Activated CD4-positive, alpha-beta T cell treated with anti-CD3 and anti-CD28 coated beads, Interleukin-2, amount 50 U/mL, for 48 hours (primary cell): ENCODE measurements around the gene RBM33.

Experiments used
- DNase-seq, 2 experiments: peaks; one replicate each; pipeline ENCODE4 v3.0.0-alpha.2; 2020

Gene RBM33

DNA sequence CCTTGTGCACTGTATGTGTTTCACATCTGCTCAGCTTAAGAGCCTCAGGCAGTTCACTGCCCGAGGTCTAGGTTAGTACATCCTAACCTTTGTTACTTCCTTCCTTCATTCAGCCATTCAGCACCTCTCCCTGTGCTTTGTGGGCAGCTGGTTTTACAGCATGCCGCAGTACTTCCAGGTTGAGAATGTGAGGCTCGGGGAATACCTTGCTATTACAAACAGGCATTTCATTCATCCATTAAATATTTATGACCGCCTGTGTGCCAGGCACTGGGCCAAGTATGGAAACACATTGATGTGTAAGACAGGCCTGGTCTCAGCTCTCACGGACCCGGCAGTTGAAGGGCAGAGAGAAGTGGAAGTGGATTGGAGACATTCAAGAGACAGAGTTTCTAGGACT is 85.4 kb downstream of the RBM33 start:
- DNase-seq: no peak

DNA sequence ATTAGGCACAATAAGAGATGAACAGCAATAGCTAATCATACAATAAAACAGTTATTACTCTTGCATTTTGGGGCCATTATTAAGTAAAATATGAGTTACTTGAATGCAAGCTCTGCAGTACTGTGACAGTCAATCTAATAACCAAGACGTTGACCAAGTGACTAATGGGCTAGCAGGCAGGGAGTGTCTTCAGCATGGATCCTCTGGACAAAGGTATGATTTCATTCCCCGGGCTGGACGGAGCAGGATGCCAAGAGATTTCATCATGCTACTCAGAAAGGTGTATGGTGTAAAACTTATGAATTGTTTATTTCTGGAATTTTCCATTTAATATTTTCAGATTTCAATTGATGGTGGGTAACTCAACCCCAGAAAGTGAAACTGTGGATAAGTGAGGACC is 86.9 kb downstream of the RBM33 start:
- no peak for DNase-seq

DNA sequence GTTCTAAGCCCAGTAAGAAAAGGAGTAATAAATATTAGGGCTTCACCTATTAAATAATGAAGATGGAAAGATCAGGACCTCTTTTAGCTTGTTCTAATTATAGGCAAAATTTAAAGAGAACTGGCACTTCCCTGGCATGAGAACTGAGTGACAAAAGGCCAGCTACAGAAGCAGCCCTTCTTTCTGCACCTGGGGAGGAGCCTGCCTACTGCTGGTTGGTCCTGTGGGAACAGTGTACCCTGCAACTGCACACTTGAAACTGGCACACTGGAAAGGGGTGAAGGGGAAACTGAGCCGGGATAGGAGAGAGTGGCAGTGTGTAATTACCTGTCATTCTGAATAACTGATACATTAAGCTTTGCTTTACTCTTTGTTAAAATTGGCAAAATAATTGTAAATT is 87.4 kb downstream of the RBM33 start:
- DNase-seq: no peak

DNA sequence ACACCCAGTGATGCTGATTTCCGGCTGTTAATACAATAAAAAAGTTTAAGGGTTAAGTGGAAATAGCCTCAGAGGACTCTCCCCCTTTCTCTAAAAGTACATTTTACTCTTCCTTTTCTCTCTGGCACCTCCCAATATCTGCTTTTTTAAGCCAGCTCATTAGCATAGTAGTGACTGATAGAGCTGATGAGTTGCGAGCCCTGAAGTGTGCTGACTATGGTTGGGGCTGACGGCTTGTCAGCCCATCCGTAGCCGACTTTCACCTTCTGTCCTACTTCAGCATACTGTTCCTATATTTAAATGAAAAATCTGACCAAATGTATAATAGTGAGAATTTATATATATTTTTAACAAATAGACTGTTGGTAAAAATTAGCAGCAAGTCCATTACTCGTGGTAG is 87.8 kb downstream of the RBM33 start:
- no peak for DNase-seq

DNA sequence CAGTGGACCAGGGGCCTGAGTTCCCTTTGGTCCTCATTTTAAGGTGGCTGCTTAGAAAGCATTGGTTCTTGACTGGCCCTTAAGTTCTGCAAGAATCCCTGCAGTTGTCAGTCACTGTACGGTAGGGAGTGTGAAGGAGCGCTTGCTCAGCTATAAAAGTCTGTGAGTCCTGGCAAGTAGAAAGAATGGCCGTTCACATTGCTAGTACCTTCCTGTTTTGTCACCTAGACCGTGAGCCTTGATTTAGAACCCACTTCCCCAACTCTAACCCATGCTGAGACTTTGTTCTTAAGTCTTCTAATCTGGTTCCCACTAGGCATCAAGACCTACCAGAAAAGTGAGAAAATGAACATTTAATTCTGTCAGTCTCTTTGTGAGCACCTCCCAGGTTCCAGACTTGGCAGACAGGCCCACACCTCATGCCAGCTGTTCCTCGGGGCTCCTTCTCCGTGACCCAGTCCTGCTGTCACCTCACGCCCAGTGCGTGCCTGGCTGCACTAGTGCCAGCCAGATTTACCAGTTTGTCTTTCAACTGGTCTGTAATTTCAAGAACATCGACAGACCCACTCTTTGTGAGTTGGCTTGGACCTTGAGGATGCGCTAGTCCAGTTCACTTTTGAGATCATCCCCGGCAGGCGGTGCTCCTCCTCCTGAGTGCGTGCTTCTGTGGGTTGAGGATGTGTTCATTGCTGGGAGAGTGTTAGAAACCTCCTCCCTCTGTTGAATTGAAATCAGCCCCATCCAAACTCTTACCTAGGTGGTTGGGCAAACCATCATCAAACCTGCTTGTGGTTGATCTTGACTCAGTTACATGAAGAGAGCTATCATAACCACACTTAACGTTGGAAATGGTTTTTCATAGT is 89.4 kb downstream of the RBM33 start:
- peak; percentile 37 to 53 for DNase-seq

DNA sequence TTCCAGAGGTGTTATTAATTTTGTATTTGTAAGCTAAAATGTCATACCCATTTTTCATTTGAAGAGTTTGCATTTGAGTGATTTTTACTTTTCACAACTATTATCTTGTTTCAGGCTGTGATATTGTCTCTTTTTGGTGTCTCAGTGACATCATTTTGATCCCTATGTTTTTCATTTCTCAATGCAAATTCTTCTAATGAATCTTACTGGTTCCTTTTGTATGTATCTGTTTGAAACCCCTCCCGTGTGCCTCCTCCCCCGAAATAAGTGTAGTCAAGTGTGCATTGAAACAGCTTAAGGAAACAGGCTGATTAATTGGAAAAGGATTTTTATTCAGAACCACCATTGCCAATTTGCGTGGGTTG is 90.0 kb downstream of the RBM33 start:
- peak; percentile 17 to 42 for DNase-seq

DNA sequence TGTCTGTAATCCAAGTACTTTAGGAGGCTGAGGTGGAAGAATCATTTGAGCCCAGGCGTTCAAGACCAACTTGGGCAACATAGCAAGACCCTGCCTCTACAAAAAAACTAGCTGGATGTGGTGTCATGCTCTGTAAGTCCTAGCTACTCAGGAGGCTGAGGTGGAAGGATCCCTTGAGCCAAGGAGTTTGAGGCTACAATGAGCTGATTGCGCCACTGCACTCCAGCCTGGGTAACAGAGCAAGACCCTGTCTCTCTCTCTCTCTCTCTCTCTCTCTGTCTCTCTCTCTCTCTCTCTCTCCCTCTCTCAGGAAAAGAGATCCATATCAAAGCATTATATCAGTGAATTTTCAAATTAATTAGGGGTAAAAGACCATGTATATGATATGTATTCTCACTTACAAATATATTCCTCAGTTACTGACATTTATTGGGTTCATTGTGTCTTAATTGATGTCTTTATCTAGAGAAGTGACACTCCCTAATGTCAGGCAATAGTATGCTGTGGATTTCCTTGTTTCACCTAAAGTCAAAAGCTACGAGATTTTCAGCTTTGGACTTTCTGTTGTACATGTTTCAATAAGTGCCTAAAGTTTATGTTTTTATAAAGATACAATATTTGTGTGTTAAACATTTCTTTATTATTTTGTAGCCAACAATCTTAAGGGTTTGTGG is 91.1 kb downstream of the RBM33 start:
- no peak for DNase-seq

DNA sequence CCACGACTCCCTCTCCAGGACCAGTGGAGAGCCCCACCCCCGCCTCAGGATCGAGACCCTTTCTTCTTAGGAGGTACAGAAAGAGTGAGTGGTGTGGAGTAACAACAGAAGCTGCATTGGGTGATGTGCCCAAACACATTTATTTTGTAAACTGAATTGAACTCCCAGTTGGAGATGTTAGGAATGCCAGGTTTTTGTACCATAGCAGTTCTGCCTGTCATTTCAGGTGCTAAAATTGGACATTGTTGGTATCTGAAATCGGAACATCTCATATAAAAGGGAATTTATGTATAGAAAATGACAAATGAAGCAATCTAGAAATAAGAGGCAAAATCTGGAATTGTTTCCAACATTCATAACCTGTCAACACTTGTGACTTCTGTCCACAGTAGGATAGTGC is 93.1 kb downstream of the RBM33 start:
- no peak for DNase-seq

DNA sequence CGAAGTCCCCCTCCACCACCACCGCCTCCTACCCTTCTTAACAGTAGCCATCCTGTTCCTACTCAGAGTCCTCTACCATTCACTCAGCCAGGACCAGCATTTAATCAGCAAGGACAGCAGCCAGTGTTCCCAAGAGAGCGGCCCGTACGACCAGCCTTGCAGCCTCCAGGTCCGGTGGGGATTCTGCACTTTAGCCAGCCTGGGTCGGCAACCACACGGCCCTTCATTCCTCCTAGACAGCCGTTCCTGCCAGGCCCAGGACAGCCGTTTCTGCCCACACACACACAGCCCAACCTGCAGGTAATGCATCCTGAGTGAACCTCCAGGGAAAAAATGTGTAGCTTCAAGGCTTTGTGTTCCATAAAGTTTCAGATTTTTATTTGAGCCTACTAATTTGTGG is 93.6 kb downstream of the RBM33 start:
- DNase-seq: no peak

DNA sequence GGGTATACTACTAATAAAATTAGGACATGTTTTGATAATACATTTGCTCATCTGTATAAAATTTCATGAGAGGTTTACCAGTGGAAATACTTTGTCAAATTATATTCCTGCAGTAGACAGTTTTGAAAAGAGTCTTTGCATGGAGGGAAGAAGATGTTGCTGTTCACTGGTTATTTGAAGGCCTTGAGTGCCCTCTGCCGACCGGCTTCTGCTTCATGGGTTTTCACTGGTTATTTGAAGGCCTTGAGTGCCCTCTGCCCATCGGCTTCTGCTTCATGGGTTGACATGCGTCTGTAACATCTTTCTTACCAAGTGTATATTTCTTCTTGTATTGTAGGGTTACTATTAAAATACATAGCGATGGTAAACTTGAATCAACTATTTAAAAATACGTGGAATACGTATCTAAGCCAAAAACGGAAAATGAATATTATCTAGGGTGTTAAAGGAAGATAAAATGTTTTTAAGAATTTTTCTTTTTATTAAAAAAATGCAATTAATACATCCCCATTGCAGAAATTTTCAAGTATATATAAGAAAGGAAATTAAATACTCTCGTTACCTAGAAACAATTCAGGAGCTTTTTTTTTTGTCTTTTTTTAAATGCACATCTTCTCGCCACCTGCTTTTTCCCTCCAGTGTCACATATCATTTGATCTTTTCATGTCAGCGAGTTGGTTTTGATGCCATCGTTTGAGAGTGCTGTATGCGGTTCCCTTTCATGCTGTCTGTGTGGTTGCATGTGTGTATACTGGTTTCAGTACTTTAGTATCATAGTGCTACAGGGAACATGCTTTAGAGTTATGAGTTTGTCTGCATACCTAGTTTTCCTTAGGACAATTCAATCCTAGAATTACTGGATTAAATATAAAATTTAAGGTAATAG is 94.4 kb downstream of the RBM33 start:
- DNase-seq: peak; percentile 73 to 81

DNA sequence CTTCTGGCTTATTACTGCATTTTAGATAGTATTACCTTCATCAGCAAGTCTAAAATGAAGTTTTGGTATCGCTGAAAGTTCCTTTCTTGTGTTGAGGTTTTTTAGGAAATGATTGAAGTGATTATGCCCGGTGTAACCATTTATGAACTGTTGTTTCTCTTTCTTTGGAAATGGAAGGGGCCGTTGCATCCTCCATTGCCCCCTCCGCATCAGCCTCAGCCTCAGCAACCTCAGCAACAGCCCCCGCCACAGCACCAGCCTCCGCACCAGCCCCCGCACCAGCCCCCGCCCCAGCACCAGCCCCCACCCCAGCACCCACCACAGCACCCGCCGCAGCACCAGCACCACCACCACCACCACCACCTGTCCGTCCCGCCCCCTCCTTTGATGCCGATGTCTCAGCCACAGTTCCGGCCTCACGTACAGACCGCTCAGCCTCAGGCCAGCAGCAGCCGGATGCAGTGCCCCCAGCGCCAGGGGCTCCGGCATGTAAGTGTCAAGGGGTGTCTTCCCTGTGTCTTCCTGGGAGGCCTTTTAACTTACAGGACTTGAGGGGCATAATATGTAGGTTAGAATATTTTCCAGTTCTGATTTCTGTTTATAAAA is 95.2 kb downstream of the RBM33 start:
- DNase-seq: peak in 1 of 2 experiments; percentile 30

DNA sequence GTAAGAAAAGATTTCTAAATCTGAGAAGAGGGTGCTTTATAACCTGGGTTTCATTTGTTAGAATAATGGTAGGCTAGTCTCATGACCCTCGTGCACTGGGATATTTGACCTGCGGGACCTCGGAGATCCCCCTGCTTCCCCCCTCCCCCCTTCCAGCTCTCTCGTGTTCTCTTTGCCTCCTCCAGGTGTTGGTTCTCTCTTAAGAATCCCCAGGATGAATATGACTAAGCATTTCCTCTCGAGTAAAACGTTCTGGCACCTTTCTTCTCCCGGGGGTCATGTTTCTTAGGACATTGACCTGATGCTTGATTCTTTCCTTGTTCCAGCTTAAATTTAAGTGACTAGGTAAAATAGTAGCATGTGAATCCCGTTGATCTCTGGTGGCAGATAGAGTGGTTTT is 96.6 kb downstream of the RBM33 start:
- DNase-seq: no peak

DNA sequence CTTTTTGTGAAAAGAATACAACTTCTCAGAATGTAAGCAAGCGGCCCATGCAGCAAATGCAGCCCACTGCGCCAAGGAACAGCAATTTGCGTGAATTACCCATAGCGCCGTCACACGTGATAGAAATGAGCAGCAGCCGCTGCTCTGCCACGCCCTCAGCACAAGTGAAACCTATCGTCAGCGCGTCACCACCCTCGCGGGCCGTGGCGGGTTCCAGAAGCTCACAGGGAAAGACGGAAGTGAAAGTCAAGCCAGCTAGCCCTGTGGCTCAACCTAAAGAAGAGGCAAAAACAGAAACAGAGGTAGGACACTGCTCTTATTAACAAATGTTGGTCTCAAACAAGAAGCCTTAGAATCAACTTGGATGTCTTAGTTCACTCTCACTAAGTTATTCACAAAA is 97.3 kb downstream of the RBM33 start:
- peak in 1 of 2 experiments; percentile 31 for DNase-seq

DNA sequence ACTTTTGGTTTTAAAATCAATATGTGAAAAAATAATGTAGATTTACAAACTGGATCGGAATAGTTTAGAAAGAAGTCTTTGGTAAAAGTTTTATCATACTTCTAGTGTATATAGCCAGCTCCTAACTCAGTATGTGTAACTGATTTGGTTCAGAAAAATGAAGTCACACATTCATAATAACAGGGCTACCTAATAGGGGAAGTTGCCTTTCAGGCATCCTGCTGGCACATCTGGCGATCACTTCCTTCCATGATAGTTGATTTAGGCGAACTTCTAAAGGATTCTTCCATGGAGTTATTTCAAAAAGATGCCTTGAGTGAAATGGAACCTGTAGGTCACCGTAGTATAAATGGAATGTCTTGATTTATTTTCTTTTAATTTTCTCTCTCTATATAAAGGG is 98.7 kb downstream of the RBM33 start:
- DNase-seq: no peak

DNA sequence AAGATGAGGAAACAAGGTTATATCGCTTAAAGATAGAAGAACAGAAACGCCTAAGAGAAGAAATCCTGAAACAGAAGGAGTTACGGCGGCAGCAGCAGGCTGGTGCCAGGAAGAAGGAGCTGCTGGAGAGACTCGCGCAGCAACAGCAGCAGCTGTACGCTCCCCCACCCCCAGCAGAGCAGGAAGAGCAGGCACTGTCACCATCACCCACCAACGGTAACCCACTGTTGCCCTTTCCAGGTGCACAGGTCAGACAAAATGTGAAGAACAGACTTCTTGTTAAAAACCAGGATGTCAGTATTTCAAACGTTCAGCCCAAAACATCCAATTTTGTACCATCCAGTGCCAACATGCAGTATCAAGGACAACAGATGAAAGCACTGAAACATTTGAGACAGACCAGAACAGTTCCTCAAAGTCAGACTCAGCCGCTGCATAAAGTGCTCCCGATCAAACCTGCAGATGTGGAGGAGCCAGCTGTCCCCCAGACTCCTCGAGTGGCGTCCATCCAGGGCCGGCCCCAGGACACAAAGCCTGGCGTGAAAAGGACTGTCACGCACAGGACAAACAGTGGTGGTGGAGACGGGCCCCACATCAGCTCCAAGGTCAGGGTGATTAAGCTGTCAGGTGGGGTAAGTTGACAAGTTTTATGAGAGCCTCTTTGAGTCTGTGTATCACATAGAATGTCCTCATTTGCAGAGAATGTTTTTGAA is 100.7 kb downstream of the RBM33 start:
- no peak for DNase-seq

DNA sequence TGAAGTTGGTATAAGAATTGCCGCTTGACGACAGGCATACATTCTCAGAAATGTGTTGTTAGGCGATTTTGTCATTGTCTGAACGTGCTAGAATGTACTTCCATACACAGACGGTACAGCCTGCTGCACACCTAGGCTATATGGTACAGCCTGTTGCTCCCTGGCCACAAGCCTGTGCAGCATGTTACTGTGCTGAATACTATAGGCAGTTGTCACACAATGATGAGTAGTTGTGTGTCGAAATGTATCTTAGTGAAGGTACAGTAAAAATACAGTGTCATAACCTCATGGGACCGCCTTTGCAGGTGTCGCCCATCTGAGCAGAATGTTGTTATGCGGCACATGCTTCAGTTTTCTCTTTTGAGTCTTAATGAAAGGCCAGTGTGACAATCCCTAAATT is 101.3 kb downstream of the RBM33 start:
- DNase-seq: no peak

DNA sequence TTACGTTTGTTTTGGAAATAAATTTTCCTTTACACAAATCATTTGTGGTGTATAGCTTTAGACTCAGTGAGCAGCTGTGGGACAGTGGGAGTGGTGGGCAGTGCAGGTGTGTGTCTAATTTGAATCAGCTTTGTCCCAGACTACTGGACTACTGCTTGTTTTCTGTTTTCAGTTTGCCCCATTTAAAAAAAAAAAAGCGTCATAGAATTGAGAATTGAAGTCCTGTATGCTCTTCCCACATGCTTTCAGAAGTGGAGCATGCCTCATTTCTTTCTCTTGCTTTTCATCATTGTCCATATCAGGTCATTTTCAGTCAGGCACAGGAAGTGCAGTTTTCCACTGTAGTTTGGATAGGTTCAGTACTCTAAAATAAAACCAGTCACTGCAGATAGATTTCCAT is 101.7 kb downstream of the RBM33 start:
- peak; percentile 28 to 33 for DNase-seq

DNA sequence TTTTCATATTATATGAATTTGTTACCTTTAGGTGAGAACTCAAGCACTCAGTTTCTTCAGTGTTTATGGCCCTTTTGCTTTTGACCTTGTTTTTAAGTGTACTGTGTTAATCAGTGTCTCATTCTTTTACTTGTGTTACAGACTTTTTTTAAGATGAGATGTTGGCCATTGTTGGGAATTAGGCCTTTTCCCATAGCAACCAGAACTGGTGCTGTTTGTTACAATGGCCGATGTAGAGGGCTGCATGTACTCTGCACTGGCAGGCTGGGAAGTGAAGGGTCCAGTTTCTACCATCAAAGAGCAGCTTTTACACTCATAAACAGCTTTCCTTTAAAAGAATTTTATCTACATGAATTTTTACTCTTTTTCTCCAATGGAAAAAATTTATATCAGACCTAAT is 102.7 kb downstream of the RBM33 start:
- DNase-seq: no peak

DNA sequence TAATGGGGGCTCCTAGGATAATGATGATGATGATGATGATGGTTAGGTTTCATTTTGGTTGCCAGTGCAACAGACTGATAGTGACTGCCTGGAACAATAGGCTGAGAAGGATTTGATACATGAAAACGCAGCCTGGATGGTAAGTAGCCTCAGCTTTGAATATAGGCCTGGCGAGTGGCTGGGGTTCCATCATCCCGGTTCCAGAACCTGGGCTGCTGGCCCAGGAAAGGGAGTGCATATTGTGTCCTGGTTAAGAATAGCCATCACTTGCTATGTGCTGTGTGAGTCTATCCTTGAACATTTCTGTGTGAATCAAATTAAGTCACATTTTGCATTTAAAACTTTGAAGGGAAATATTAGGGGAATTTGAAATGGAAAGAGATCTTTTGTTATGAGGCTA is 105.1 kb downstream of the RBM33 start:
- no peak for DNase-seq

DNA sequence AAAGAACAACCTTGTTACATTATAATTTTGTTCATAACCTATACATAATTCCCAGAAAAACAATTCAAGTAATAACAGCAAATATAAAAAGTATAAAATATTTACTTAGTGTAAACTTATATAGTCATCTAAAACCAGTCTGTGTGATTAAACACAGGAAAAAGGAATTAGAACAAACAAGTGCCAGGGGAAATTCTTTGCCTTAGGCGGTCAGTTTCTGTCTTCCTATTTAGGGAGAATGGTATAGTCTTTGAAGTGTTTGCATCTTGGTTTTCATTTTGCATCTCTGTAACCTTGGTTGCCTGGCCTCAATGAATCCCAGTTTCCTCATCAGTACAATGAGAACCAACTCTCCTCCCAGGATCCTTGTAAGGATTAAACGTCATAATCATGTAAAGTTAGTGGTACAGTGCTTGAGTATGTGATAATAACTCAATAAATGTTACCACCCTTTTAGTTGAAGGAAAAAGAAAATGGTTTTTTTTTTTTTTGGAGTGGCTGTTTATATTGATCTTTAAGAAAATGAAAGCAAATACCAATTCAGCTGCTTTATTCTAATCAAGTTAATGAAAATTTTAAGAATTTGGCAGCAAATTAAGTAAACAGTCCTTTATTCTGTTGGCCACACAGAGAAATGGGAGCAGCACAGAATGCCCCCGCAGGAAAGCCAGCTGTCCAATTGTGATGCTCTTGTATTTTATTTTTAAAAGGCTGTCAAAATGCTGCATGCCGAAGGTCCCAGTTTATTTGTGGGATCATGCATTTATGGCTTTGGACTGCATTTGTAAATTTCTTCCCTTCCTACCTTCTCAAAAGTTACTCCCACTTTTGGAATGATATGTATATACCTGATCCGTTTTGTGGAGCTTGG is 106.0 kb downstream of the RBM33 start:
- no peak for DNase-seq

DNA sequence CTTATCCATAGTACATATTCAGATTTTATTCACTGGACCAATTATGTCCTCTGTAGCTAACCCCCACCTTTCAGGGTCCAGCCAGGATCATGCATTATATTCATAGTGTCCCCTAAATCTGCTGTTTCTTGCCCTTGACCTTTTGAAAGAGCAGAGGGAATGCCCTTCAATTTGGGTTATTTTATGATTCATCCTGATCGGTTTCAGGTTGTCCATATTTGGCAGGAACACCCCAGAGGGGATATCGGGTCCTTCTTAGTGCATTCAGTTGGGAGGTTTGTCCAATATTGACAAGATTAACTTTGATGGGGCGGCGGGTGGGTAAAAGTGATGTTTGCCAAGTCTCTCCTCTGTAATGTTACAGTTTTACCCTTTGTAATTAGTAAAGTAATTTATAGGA is 106.9 kb downstream of the RBM33 start:
- DNase-seq: no peak
